ENCODE measurements around the gene TRAIP. TPM values are rescaled to one million over a fixed set of nuclear protein-coding genes. Genes with fewer than 3 reads are reported as not detected.
"Not testable (repeated sequence)": the region's sequence is repeated elsewhere in the genome, so short reads cannot be mapped to it uniquely, and the experiment has no call there.

TRAIP gene
- total RNA-seq, 1 experiment from 2014 or later, result 9.3 TPM

DNA sequence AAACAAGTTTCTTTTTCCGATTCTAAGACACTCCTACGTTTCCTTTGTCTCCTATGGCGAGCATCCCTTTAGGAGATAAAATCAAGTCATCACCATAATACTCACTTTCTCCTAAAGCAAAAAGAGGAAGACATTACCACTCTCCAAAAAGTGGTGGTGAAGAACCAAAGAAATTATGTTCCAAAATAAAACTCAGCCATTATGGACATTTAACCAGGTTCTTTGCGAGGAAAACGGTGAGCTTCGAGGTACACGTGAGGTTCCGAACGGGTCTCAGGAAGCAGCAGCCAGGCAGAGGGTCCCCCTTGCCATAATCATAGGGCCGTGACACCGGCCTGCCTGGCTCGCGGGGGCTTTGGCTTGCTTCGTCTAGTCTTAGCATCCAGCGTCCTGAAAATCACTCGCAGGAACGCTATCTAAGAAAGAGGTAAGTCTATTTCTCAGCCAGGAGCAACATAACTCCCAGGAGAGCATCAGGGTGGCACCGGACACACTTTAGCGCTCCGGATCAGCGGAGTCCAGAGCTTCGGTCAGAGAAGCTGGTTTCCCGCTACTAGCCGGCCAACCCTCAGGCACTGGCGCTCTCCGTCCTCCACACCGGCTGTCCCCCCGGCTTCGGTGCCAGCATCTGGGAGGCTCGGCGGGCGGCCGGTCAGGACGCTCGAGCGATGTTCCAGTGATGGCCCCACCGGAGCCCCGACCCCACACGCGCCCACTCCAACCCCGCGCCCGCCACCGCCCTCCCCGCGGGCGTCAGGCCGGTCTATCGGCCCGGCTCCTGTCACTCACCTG lies 70.6 kb downstream of the TRAIP start:
- BruUV-seq (replicated peaks), result no TSS peak
- Mint-ChIP-seq H3K27ac (ENCODE audit: low read depth, unreplicated experiment) (peak overlapping the region; percentile 70), H3K27me3 (ENCODE audit: insufficient read depth, unreplicated experiment) (no peaks in the 10 kb centered on the region), H3K4me3 (ENCODE audit: unreplicated experiment) (peak overlapping the region; percentile 84), H3K36me3 (ENCODE audit: insufficient read depth, unreplicated experiment) (peaks cover 19% of the 10 kb centered on the region), H3K4me1 (ENCODE audit: insufficient read depth, unreplicated experiment) (no peaks in the 10 kb centered on the region), H3K9me3 (ENCODE audit: unreplicated experiment) (no peaks in the 10 kb centered on the region)
- intact Hi-C loops (cut with micrococcal nuclease), result loop anchor here (2.0 kb wide), 1 partner anchor 17 kb away; the partner anchor contains the start of gene INKA1
- ChIA-PET POLR2A (interaction anchor here (0.5 to 3.5 kb wide), 19 partner anchors 11 to 304 kb away, joined by 3 to 33 read pairs (median 5); partner anchors contain the start of genes AMIGO3, CDHR4, GMPPB and INKA1), CTCF (interaction anchor here (0.6 to 3.2 kb wide), 4 partner anchors 16 to 84 kb away, joined by 3 to 15 read pairs (median 3); no protein-coding TSS in a partner anchor)
- TF ChIP-seq, protein P1, sequence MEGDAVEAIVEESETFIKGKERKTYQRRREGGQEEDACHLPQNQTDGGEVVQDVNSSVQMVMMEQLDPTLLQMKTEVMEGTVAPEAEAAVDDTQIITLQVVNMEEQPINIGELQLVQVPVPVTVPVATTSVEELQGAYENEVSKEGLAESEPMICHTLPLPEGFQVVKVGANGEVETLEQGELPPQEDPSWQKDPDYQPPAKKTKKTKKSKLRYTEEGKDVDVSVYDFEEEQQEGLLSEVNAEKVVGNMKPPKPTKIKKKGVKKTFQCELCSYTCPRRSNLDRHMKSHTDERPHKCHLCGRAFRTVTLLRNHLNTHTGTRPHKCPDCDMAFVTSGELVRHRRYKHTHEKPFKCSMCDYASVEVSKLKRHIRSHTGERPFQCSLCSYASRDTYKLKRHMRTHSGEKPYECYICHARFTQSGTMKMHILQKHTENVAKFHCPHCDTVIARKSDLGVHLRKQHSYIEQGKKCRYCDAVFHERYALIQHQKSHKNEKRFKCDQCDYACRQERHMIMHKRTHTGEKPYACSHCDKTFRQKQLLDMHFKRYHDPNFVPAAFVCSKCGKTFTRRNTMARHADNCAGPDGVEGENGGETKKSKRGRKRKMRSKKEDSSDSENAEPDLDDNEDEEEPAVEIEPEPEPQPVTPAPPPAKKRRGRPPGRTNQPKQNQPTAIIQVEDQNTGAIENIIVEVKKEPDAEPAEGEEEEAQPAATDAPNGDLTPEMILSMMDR (IDR thresholded peaks at IDR 0.05; ENCODE audit: unreplicated experiment), result no peak
- peak; percentile 34 for DNase-seq (ENCODE audit: unreplicated experiment)

DNA sequence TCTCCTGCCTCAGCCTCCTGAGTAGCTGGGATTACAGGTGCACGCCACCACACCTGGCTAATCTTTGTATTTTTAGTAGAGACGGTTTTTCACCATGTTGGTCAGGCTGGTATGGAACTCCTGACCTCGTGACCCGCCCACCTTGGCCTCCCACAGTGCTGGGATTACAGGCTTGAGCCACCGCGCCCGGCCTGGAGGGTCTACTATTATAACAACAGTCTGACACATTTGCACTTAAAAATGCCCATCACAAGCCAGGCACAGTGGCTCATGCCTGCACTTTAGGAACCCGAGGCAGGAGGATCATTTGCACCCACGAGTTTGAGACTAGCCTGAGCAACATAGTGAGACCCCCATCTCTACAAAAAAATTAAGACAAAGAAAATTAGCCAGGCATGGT lies 74.1 kb downstream of the TRAIP start:
- H3K4me1 Mint-ChIP-seq (ENCODE audit: insufficient read depth, unreplicated experiment); H3K27ac Mint-ChIP-seq (ENCODE audit: low read depth, unreplicated experiment); intact Hi-C loops (cut with micrococcal nuclease); DNase-seq (ENCODE audit: unreplicated experiment); H3K27me3 Mint-ChIP-seq (ENCODE audit: insufficient read depth, unreplicated experiment); H3K4me3 Mint-ChIP-seq (ENCODE audit: unreplicated experiment); BruUV-seq (replicated peaks); H3K9me3 Mint-ChIP-seq (ENCODE audit: unreplicated experiment): not testable (repeated sequence)
- peaks cover 42% of the 10 kb centered on the region for H3K36me3 Mint-ChIP-seq (ENCODE audit: insufficient read depth, unreplicated experiment)
- ChIA-PET CTCF (interaction anchor here (0.6 to 3.0 kb wide), 3 partner anchors 57 to 80 kb away, joined by 3 to 8 read pairs (median 4); no protein-coding TSS in a partner anchor), POLR2A (interaction anchor here (1.0 kb wide), 1 partner anchor 23 kb away, joined by 3 read pairs; no protein-coding TSS in a partner anchor)

DNA sequence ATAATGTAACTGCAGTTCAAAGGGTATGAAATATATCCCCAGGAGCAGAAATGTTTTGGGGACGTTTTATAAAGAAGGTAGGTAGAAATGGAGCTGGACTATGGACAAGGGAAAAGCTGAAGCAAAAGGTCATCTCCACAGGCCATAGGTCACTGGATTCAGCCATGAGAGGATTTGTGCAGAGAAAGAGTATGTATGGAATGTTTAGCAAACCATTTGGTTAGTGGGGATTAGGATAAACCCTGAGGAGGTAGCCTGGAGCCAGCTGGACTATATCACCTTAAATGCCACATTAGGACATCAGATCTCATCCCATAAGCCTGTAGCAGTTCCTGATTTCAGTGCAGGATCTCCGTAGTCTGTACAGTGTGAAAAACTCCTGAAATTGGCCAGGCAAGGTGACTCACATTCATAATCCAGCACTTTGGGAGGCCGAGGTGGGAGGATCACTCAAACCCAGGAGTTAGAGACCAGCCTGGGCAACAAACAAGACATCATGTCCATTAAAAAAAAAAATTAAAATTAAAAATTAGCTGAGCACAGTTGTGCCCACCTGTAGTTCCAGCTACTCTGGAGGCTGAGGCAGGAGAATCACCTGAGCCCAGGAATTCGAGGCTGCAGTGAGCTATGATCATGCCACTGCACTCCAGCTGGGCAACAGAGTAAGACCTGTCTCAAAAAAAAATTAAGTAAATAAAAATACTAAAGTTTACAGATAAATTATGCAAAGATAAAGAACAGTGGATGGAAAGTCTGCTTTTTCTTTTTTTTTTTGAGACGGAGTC lies 74.8 kb downstream of the TRAIP start:
- DNase-seq (ENCODE audit: unreplicated experiment), result no peak
- ChIA-PET POLR2A (interaction anchor here (0.6 to 1.4 kb wide), 3 partner anchors 18 to 25 kb away, joined by 3 read pairs; no protein-coding TSS in a partner anchor), CTCF (interaction anchor here (0.6 to 3.0 kb wide), 2 partner anchors 58 to 78 kb away, joined by 3 to 8 read pairs; no protein-coding TSS in a partner anchor)
- TF ChIP-seq, protein P1 (IDR thresholded peaks at IDR 0.05; ENCODE audit: unreplicated experiment), result no peak
- H3K36me3 Mint-ChIP-seq (ENCODE audit: insufficient read depth, unreplicated experiment), result peaks cover 42% of the 10 kb centered on the region
- H3K27me3 Mint-ChIP-seq (ENCODE audit: insufficient read depth, unreplicated experiment), result no peaks in the 10 kb centered on the region
- no TSS peak for BruUV-seq (replicated peaks)
- no peak overlapping the region for H3K27ac Mint-ChIP-seq (ENCODE audit: low read depth, unreplicated experiment)
- intact Hi-C loops (cut with micrococcal nuclease), result no loop called here
- no peak overlapping the region for H3K4me3 Mint-ChIP-seq (ENCODE audit: unreplicated experiment)
- H3K9me3 Mint-ChIP-seq (ENCODE audit: unreplicated experiment), result no peaks in the 10 kb centered on the region
- peaks cover 8% of the 10 kb centered on the region for H3K4me1 Mint-ChIP-seq (ENCODE audit: insufficient read depth, unreplicated experiment)

DNA sequence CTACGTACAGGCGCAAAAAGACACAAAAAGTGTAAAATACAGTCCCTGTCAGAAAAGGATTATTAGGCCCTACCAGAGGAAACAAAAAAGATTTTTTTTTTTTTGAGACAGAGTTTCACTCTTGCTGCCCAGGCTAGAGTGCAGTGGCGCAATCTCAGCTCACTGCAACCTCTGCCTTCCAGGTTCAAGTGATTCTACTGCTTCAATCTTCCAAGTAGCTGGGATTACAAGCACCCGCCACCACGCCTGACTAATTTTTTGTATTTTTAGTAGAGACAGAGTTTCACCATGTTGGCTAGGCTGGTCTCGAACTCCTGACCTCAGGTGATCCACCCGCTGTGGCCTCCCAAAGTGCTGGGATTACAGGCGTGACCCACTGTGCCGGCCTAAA lies 75.4 kb downstream of the TRAIP start:
- DNase-seq (ENCODE audit: unreplicated experiment); BruUV-seq (replicated peaks); H3K4me3 Mint-ChIP-seq (ENCODE audit: unreplicated experiment); H3K9me3 Mint-ChIP-seq (ENCODE audit: unreplicated experiment); intact Hi-C loops (cut with micrococcal nuclease); H3K27me3 Mint-ChIP-seq (ENCODE audit: insufficient read depth, unreplicated experiment); H3K4me1 Mint-ChIP-seq (ENCODE audit: insufficient read depth, unreplicated experiment); H3K27ac Mint-ChIP-seq (ENCODE audit: low read depth, unreplicated experiment); CTCF ChIA-PET: not testable (repeated sequence)
- POLR2A ChIA-PET, result interaction anchor here (1.4 kb wide), 1 partner anchor 24 kb away, joined by 3 read pairs; no protein-coding TSS in a partner anchor
- peaks cover 42% of the 10 kb centered on the region for H3K36me3 Mint-ChIP-seq (ENCODE audit: insufficient read depth, unreplicated experiment)

All from MCF 10A (cell line).